GM19395 (cell line): ENCODE results near the gene LCN6.
A peak's percentile ranks its signal among the peaks of the same experiment; 100 is the strongest.

Source experiments
- ATAC-seq: cut with Tn5 transposase; IDR thresholded peaks from one replicate; pipeline ENCODE4 v1.9.1; 2021; ENCODE audit warnings: mild to moderate bottlenecking, moderate library complexity; ENCODE audit not compliant: unreplicated experiment

LCN6 gene

GRCh38 chr9:136745389-136746154 lies 2.8 kb downstream of the LCN6 start:
- ATAC-seq, result no peak

GRCh38 chr9:136744773-136745172 lies 3.6 kb downstream of the LCN6 start:
- no peak for ATAC-seq

- ATAC-seq, result no peak
Observed at GRCh38 chr9:136743639-136744211, 4.6 kb downstream of the LCN6 start.

- ATAC-seq, result no peak
Observed at GRCh38 chr9:136742591-136743391, 5.5 kb downstream of the LCN6 start, which contains the start of gene LCN10. Gene LCN10 (minus strand): TSS chr9:136742940. CDS start chr9:136742903, 37 bp downstream.

- ATAC-seq, result no peak
Observed at GRCh38 chr9:136741883-136742571, 6.3 kb downstream of the LCN6 start.

- ATAC-seq, result no peak
Observed at GRCh38 chr9:136740971-136741882, 7.1 kb downstream of the LCN6 start.

- no peak for ATAC-seq
Observed at GRCh38 chr9:136740491-136740890, 7.8 kb downstream of the LCN6 start.

- no peak for ATAC-seq
Observed at GRCh38 chr9:136740069-136740468, 8.3 kb downstream of the LCN6 start.

- ATAC-seq, result no peak
Observed at GRCh38 chr9:136739509-136739908, 8.8 kb downstream of the LCN6 start.

- no peak for ATAC-seq
Observed at GRCh38 chr9:136738960-136739359, 9.4 kb downstream of the LCN6 start.

GRCh38 chr9:136735812-136736480 lies 12.4 kb downstream of the LCN6 start:
- no peak for ATAC-seq

GRCh38 chr9:136734837-136735496 lies 13.4 kb downstream of the LCN6 start:
- no peak for ATAC-seq

- no peak for ATAC-seq
Observed at GRCh38 chr9:136733611-136734010, 14.7 kb downstream of the LCN6 start.

- no peak for ATAC-seq
Observed at GRCh38 chr9:136732444-136733178, 15.7 kb downstream of the LCN6 start.

- no peak for ATAC-seq
Observed at GRCh38 chr9:136729926-136730325, 18.4 kb downstream of the LCN6 start.

- ATAC-seq, result no peak
Observed at GRCh38 chr9:136729144-136729543, 19.2 kb downstream of the LCN6 start.

GRCh38 chr9:136728548-136729123 lies 19.7 kb downstream of the LCN6 start:
- ATAC-seq, result peak; percentile 26

GRCh38 chr9:136728080-136728547 lies 20.2 kb downstream of the LCN6 start:
- peak; percentile 52 for ATAC-seq
